ENCODE measurements around the gene PRR5L.
A peak's percentile ranks its signal among the peaks of the same experiment; 100 is the strongest.

PRR5L gene

GRCh38 chr11:36373016-36374010 lies 77.2 kb downstream of the PRR5L start:
- in situ Hi-C loops (cut with HindIII; ENCODE audit: low sequenced_read_pairs): no loop called here
- DNase-seq (ENCODE audit: low read depth): no peak
- no peak overlapping the region for H3K4me3 ChIP-seq (ENCODE audit: low read depth, low read length)
- TF ChIP-seq CTCF (IDR thresholded peaks at IDR 0.05; ENCODE audit: low read depth, low read length, missing control alignments): no peak

- DNase-seq (ENCODE audit: low read depth): no peak
- in situ Hi-C loops (cut with HindIII; ENCODE audit: low sequenced_read_pairs): no loop called here
- no peak overlapping the region for H3K4me3 ChIP-seq (ENCODE audit: low read depth, low read length)
- no peak for TF ChIP-seq CTCF (IDR thresholded peaks at IDR 0.05; ENCODE audit: low read depth, low read length, missing control alignments)
These were observed 78.6 kb downstream of the PRR5L start for GRCh38 chr11:36374726-36375125.

- peak overlapping the region; percentile 69 for H3K4me3 ChIP-seq (ENCODE audit: low read depth, low read length)
- TF ChIP-seq CTCF (IDR thresholded peaks at IDR 0.05; ENCODE audit: low read depth, low read length, missing control alignments): no peak
- DNase-seq (ENCODE audit: low read depth): no peak
- in situ Hi-C loops (cut with HindIII; ENCODE audit: low sequenced_read_pairs): no loop called here
These were observed 79.4 kb downstream of the PRR5L start for GRCh38 chr11:36375353-36376008.

GRCh38 chr11:36376009-36376887 lies 80.2 kb downstream of the PRR5L start:
- in situ Hi-C loops (cut with HindIII; ENCODE audit: low sequenced_read_pairs): no loop called here
- DNase-seq (ENCODE audit: low read depth): no peak
- peak overlapping the region; percentile 69 for H3K4me3 ChIP-seq (ENCODE audit: low read depth, low read length)
- no peak for TF ChIP-seq CTCF (IDR thresholded peaks at IDR 0.05; ENCODE audit: low read depth, low read length, missing control alignments)

- H3K4me3 ChIP-seq (ENCODE audit: low read depth, low read length): peak overlapping the region; percentile 69
- no peak for DNase-seq (ENCODE audit: low read depth)
- in situ Hi-C loops (cut with HindIII; ENCODE audit: low sequenced_read_pairs): no loop called here
- peak; percentile 68 for TF ChIP-seq CTCF (IDR thresholded peaks at IDR 0.05; ENCODE audit: low read depth, low read length, missing control alignments)
These were observed 81.0 kb downstream of the PRR5L start for GRCh38 chr11:36376888-36377758.
